Hepatocyte (in vitro differentiated cells): ENCODE data around the gene DNAJC5.

ENCODE experiments used
- CTCF ChIP-seq: fragments of 200-600 bp; sonication (generic); IDR thresholded peaks from 2 replicates; pipeline ENCODE4 v1.5.1; 2016; ENCODE audit warnings: antibody characterized with exemption, mild to moderate bottlenecking; ENCODE audit not compliant: poor library complexity
- EZH2 ChIP-seq: fragments of 200-600 bp; sonication (generic); IDR thresholded peaks from 2 replicates; pipeline ENCODE4 v1.6.1; 2016; ENCODE audit warnings: antibody characterized with exemption, mild to moderate bottlenecking, borderline replicate concordance

DNA sequence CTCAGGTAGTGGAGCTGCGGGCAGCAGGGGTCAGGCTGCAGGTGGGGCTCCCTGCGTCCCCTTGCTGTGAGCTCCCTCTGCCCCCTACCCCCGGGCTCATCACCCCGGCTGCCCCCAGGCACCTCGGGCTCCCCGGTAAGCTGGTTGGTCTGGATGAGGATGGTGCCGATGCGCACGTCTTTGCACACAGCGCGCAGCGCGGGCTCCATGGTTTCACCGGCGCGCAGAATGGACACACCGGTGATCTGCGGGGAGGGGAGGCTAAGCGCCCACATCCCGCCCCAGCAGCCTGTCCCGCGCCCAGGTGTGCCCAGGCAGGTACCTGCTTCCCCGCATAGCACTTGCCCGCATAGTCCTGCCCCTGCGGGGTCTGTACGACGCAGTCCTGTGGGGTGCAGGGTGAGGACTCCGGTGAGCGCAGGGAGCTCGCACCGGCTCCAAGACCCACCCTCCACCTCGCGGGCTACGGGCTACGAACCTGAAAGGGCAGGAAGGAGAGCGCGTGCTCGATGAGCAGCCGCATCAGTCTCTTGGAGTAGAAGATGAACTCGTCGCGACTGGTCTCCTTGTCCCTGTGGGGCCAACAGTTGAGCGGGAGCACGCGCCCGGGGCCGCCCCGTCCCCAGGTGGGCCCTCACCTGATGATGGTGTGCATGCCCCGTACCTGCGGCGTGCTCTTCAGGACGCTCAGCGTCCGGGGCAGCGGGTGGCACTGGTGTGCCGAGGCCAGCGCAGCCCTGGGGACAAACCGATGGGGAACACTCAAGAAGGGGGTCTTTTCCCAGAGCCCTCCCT lies 45.7 kb downstream of the DNAJC5 start:
- no peak for TF ChIP-seq CTCF
- no peak for TF ChIP-seq EZH2
